ENCODE data around the gene PDE6A.
"Not testable (repeated sequence)": the region's sequence is repeated elsewhere in the genome, so short reads cannot be mapped to it uniquely, and the experiment has no call there.

Gene PDE6A

DNA sequence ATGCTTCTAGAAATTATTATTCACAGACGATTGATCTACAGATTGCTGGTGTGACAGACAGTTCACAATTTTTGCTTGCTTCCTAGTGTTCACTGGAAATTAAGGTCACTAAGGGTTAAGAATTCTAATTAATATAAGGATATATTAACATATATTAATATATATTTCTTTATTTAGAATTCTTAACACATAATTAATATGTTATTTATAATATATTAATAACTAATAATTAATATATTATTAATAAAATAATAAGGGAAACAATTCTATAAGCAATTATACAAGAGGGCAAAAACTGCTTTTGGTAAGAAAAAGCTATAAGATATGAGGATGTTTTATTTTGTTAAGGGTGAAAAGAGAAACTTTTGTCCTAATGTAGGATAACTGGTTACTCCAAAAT is 56.3 kb downstream of the PDE6A start:
- DNase-seq (ENCODE audit: extremely low read depth, low read depth) = no peak
- TF ChIP-seq, protein P1, sequence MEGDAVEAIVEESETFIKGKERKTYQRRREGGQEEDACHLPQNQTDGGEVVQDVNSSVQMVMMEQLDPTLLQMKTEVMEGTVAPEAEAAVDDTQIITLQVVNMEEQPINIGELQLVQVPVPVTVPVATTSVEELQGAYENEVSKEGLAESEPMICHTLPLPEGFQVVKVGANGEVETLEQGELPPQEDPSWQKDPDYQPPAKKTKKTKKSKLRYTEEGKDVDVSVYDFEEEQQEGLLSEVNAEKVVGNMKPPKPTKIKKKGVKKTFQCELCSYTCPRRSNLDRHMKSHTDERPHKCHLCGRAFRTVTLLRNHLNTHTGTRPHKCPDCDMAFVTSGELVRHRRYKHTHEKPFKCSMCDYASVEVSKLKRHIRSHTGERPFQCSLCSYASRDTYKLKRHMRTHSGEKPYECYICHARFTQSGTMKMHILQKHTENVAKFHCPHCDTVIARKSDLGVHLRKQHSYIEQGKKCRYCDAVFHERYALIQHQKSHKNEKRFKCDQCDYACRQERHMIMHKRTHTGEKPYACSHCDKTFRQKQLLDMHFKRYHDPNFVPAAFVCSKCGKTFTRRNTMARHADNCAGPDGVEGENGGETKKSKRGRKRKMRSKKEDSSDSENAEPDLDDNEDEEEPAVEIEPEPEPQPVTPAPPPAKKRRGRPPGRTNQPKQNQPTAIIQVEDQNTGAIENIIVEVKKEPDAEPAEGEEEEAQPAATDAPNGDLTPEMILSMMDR (IDR thresholded peaks at IDR 0.05; ENCODE audit: low read depth, low read length) = no peak

DNA sequence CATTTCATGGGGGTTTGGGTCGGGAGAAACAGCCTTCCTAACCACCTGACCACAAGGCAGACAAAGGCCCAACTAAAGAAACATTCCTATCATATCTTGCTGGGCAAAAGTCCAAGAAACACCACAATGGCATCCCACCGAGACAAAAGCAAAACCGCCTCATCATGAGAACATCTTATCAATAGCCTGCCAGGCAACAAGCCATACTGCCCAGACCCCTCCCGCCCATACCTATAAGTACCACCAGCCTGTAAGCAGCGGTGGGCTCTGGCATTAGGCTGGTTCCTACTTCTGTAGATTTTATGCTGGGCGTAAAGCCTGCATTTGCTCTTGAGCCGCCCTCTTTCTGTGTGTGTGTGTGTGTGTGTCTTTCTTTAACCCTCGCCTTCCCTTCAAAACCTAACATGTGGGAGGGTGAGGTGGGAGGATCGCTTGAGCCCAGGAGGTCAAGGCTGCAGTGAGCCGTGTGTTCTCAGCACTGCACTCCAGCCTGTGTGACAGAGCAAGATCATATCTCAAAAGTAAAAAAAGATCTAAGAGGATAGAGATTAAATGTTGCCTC is 56.9 kb downstream of the PDE6A start:
- peak; percentile 10 for DNase-seq (ENCODE audit: extremely low read depth, low read depth)
- TF ChIP-seq, protein P1 (IDR thresholded peaks at IDR 0.05; ENCODE audit: low read depth, low read length) = no peak

DNA sequence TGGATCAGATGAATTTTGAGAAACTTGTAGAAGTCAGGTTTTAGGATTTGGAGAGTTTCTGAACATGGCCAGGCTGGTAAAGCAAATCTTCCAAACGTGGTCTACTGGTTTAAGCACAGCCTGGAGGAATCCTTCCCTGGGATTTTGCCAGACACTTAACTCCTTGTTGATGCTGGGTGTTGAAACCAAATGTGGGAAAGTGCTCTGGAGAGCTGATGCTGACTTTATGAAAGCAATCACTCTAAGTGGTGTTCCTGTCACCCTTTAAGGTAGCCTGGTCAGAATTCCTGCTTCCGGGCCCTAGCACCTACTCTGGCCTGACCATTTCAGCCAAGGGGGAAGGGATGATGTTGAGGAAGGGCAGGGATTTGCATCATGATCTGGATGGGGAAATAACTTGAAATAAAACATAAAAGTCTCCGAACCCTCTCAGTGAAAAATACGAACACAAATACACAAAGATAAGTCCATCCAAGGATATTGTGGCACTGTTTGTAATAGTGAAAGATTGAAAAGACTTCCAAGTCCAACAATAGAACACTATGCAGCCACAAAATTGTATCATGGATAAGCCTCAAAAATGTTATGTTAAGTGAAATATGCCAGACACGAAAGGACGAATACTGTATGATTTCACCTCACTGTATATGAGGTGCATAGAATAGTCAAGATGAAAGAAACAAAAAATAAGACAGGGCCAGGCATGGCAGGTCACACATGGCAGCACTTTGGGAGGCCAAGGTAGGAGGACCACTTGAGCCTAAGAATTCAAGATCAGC is 57.7 kb downstream of the PDE6A start:
- TF ChIP-seq, protein P1 (IDR thresholded peaks at IDR 0.05; ENCODE audit: low read depth, low read length) = no peak
- no peak for DNase-seq (ENCODE audit: extremely low read depth, low read depth)

DNA sequence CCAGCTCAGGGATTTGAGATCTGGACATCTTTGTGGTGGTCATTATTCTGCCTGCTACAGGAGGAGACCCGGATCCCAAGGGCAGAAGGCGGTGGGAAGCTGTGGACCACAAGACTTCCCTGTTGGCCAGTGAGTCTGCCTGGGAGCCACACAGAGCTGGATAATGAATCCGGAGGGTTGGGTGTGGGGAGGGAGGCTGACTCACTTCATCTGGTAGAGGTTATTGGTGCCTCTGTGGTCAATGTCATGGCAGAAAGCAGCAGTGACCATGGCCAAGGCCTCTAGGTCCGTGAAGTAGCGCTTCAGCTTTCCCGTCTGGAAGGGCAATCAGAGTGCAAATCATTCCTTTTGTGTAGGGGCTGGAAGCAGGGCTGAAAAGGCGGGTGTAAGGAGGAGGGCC is 58.5 kb downstream of the PDE6A start:
- no peak for DNase-seq (ENCODE audit: extremely low read depth, low read depth)
- TF ChIP-seq, protein P1 (IDR thresholded peaks at IDR 0.05; ENCODE audit: low read depth, low read length) = no peak

DNA sequence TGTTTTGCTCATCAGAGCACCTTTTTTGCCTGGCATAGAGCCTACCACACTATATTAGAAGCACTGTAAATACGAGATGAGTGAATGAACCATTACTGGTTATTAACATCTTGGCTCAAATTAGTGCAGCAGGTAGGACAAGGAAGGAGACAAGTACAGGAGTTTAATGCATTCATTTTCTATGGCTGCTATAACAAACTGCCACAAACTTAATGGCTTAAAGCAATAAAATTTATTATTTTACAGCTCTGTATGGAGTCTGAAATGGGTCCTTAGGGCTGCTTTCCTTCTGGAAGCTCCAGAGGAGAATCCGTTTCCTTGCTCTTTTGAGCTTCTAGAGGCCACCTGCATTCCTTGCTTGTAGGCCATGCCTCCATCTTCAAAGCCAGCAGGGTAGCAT is 59.1 kb downstream of the PDE6A start:
- no peak for DNase-seq (ENCODE audit: extremely low read depth, low read depth)
- TF ChIP-seq, protein P1 (IDR thresholded peaks at IDR 0.05; ENCODE audit: low read depth, low read length) = no peak

DNA sequence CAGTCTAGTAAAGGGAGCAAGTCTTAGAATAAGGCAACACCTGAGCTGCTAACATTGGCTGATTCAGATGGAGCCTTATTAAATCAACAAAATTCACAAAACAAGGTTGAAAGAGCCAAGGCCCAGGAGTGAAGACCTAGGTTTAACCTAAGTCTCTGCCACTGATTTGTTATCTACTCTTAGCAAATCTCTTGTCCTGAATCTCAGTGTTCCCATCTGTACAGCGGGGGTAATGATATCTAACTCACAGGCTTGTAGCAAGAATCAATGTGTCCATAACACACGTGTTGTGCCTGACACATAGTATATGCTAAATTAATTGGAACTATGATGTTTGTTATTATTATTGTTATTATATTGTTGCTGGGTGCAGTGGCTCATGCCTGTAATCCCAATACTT is 61.0 kb downstream of the PDE6A start:
- TF ChIP-seq, protein P1 (IDR thresholded peaks at IDR 0.05; ENCODE audit: low read depth, low read length) = no peak
- DNase-seq (ENCODE audit: extremely low read depth, low read depth) = no peak

DNA sequence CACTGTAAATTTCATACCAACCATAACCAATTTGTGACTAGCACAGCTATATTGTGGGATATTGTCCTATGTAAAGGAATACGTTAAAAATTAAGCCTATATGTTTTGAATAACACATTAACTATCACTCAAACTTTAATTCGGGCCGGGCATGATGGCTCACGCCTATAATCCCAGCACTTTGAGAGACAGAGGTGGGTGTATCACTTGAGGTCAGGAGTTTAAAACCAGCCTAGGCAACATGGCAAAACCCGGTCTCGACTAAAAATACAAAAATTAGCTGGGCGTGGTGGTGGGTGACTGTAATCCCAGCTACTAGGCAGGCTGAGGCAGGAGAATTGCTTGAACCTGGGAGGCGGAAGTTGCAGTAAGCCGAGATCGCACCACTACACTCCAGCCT is 62.0 kb downstream of the PDE6A start:
- not testable (repeated sequence) for DNase-seq (ENCODE audit: extremely low read depth, low read depth)

DNA sequence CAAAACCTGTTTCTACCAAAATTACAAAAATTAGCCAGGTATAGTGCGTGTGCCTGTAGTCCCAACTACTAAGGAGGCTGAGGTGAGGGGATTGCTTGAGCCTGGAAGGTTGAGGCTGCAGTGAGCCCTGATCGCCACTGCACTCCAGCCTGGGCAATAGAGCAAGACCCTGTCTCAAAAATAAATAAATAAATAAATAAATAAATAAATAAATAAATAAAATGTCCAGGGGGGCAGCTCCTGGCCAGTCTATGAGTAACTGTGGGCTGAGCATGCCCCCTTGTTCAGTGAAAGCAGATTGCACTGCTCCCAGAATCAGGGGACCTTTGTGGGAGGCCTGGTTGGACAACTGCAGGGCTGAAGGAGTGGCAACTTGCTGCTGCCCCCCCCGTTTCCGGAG is 62.7 kb downstream of the PDE6A start:
- TF ChIP-seq, protein P1 (IDR thresholded peaks at IDR 0.05; ENCODE audit: low read depth, low read length) = no peak
- no peak for DNase-seq (ENCODE audit: extremely low read depth, low read depth)

Data from AG09319 (cell line).